ENCODE results near the gene CGGBP1. TPM values are rescaled to one million over a fixed set of nuclear protein-coding genes. Genes with fewer than 3 reads are reported as not detected.

The CGGBP1 gene
- total RNA-seq, 1 donor from 2014 or later = 180 TPM

DNA sequence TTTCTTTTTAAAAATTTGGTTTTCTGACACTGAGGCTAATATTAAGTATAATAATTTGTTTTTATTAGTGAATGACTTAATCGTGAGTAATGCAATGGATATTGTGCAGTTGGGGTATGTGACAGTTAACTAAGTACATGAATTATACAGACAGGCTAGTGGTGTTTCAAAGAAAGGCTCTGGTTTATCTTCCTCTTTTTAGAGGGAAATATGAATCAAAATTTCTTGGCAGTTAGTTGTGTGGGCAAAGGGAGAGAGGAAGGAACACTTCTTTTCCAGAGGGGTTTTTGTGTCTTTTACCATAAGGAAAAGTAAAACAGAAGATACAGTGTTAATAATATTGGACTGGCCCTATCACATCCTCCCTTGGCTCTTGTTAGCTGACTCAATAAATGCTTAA, 2.9 kb upstream of the CGGBP1 start:
- no peak overlapping the region for H2AFZ ChIP-seq (replicated peaks)
- H3K27me3 ChIP-seq = no peaks in the 10 kb centered on the region
- H3K27ac ChIP-seq = no peak overlapping the region
- TF ChIP-seq EZH2phosphoT487 (IDR thresholded peaks at IDR 0.05) (no peak), CTCF (IDR thresholded peaks at IDR 0.05) (no peak), EZH2 (IDR thresholded peaks at IDR 0.05) (no peak)
- Mint-ChIP-seq H3K4me1 (peaks cover 20% of the 10 kb centered on the region), H3K27ac (no peak overlapping the region), H3K27me3 (ENCODE audit: insufficient read depth, low read depth) (peaks cover 2% of the 10 kb centered on the region), H3K4me3 (peak overlapping the region; percentile 9), H3K36me3 (peaks cover 16% of the 10 kb centered on the region), H3K9me3 (peaks cover 2% of the 10 kb centered on the region)
- no peak overlapping the region for H3K4me3 ChIP-seq
- peaks cover 25% of the 10 kb centered on the region for H3F3A ChIP-seq (ENCODE audit: low read depth)
- no peaks in the 10 kb centered on the region for H3K9me3 ChIP-seq (ENCODE audit: low read depth)
- peak overlapping the region; percentile 91 for H3K4me2 ChIP-seq
- no peak overlapping the region for H3K9ac ChIP-seq
- peaks cover 21% of the 10 kb centered on the region for H3K4me1 ChIP-seq
- H3K36me3 ChIP-seq = no peaks in the 10 kb centered on the region
- peaks cover 88% of the 10 kb centered on the region for H3K79me2 ChIP-seq (ENCODE audit: low read depth)
- DNase-seq (ENCODE audit: low spot score) = no peak
- H4K20me1 ChIP-seq (ENCODE audit: low read depth) = peaks cover 36% of the 10 kb centered on the region

- H3K79me2 ChIP-seq (ENCODE audit: low read depth) = peaks cover 84% of the 10 kb centered on the region
- no peaks in the 10 kb centered on the region for H3K9me3 Mint-ChIP-seq
- peak overlapping the region; percentile 91 for H3K4me2 ChIP-seq
- peak overlapping the region; percentile 92 for H3K4me3 ChIP-seq
- peaks cover 2% of the 10 kb centered on the region for H3K27me3 Mint-ChIP-seq (ENCODE audit: insufficient read depth, low read depth)
- H4K20me1 ChIP-seq (ENCODE audit: low read depth) = peaks cover 36% of the 10 kb centered on the region
- DNase-seq (ENCODE audit: low spot score) = peak; percentile 47
- peak overlapping the region; percentile 90 for H3K27ac Mint-ChIP-seq
- H3K27me3 ChIP-seq = no peaks in the 10 kb centered on the region
- peaks cover 21% of the 10 kb centered on the region for H3K4me1 ChIP-seq
- peak overlapping the region; percentile 71 for H3K9ac ChIP-seq
- H3K9me3 ChIP-seq (ENCODE audit: low read depth) = no peaks in the 10 kb centered on the region
- H3K36me3 Mint-ChIP-seq = peaks cover 25% of the 10 kb centered on the region
- H3K36me3 ChIP-seq = peaks cover 7% of the 10 kb centered on the region
- peaks cover 25% of the 10 kb centered on the region for H3F3A ChIP-seq (ENCODE audit: low read depth)
- H3K4me1 Mint-ChIP-seq = peaks cover 20% of the 10 kb centered on the region
- peak overlapping the region; percentile 79 for H3K27ac ChIP-seq
- peak overlapping the region; percentile 77 for H2AFZ ChIP-seq (replicated peaks)
- TF ChIP-seq EZH2phosphoT487 (IDR thresholded peaks at IDR 0.05) (no peak), CTCF (IDR thresholded peaks at IDR 0.05) (no peak), EZH2 (IDR thresholded peaks at IDR 0.05) (no peak)
- peak overlapping the region; percentile 98 for H3K4me3 Mint-ChIP-seq
Measured at GRCh38 chr3:88059380-88060170, 770 bp upstream of the CGGBP1 start.

- Mint-ChIP-seq H3K36me3 (peaks cover 22% of the 10 kb centered on the region), H3K4me1 (peaks cover 20% of the 10 kb centered on the region), H3K4me3 (peak overlapping the region; percentile 98), H3K27ac (peak overlapping the region; percentile 62), H3K9me3 (no peaks in the 10 kb centered on the region), H3K27me3 (ENCODE audit: insufficient read depth, low read depth) (peaks cover 2% of the 10 kb centered on the region)
- peak overlapping the region; percentile 91 for H3K4me2 ChIP-seq
- DNase-seq (ENCODE audit: low spot score) = no peak
- H3F3A ChIP-seq (ENCODE audit: low read depth) = peaks cover 25% of the 10 kb centered on the region
- peak overlapping the region; percentile 85 for H3K9ac ChIP-seq
- peaks cover 71% of the 10 kb centered on the region for H3K79me2 ChIP-seq (ENCODE audit: low read depth)
- no peak for TF ChIP-seq CTCF (IDR thresholded peaks at IDR 0.05)
- TF ChIP-seq EZH2phosphoT487 (IDR thresholded peaks at IDR 0.05) = no peak
- TF ChIP-seq EZH2 (IDR thresholded peaks at IDR 0.05) = no peak
- no peaks in the 10 kb centered on the region for H3K27me3 ChIP-seq
- peaks cover 36% of the 10 kb centered on the region for H4K20me1 ChIP-seq (ENCODE audit: low read depth)
- H3K9me3 ChIP-seq (ENCODE audit: low read depth) = no peaks in the 10 kb centered on the region
- peak overlapping the region; percentile 97 for H3K27ac ChIP-seq
- peak overlapping the region; percentile 92 for H3K4me3 ChIP-seq
- peaks cover 7% of the 10 kb centered on the region for H3K36me3 ChIP-seq
- H2AFZ ChIP-seq (replicated peaks) = peak overlapping the region; percentile 74
- H3K4me1 ChIP-seq = peaks cover 21% of the 10 kb centered on the region
Measured at GRCh38 chr3:88058306-88058580, 562 bp downstream of the CGGBP1 start.

Measured in neural progenitor cell (in vitro differentiated cells).